ENCODE results near the gene MCF2L. TPM values are rescaled to one million over a fixed set of nuclear protein-coding genes. Genes with fewer than 3 reads are reported as not detected.
"Not testable (repeated sequence)": the region's sequence is repeated elsewhere in the genome, so short reads cannot be mapped to it uniquely, and the experiment has no call there.

The MCF2L gene
- total RNA-seq, 1 donor from 2014 or later, result 5.6 TPM

DNA sequence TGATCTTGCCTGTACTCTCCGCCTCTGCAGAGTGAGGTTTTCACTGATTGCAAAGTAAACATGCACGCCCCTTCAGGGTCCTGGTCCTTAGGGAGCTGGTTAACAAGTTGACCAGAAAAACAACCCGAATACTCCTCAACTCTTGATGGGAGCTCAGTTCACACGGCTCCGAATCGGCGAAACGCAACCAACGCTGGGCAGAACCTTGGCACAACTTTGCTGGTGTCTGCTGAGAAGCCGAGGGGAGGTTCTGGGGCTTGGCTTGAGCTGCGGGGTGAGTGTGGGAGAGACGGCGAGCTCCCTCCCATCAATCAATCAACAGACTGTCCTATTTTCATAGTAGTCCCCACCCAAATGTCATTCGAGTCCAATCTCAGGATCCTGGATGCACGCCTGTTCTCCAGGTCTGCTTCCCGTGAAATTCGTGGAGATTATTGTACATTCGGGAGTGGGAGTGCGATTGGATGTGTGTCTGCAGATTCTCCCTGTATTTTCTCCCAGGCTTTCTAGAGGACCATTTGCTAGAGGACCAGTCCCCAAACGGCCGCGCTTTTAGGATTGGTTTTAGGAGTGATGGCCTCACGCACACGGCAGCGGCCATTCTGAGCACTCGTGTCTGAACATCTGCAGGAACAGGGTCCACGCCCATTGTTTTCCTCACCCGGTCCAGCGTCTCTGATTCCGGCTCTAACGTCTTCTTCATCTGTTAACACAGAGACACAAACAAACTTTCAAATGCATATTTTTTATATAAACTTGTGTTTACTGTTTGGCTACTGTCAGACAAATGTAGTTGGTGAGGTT lies 85.0 kb downstream of the MCF2L start:
- DNase-seq (ENCODE audit: extremely low spot score, unreplicated experiment), result no peak
- H3K4me3 Mint-ChIP-seq (ENCODE audit: unreplicated experiment), result no peak overlapping the region
- TF ChIP-seq, protein P1, sequence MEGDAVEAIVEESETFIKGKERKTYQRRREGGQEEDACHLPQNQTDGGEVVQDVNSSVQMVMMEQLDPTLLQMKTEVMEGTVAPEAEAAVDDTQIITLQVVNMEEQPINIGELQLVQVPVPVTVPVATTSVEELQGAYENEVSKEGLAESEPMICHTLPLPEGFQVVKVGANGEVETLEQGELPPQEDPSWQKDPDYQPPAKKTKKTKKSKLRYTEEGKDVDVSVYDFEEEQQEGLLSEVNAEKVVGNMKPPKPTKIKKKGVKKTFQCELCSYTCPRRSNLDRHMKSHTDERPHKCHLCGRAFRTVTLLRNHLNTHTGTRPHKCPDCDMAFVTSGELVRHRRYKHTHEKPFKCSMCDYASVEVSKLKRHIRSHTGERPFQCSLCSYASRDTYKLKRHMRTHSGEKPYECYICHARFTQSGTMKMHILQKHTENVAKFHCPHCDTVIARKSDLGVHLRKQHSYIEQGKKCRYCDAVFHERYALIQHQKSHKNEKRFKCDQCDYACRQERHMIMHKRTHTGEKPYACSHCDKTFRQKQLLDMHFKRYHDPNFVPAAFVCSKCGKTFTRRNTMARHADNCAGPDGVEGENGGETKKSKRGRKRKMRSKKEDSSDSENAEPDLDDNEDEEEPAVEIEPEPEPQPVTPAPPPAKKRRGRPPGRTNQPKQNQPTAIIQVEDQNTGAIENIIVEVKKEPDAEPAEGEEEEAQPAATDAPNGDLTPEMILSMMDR (IDR thresholded peaks at IDR 0.05), result no peak
- H3K27me3 Mint-ChIP-seq (ENCODE audit: unreplicated experiment), result peaks cover 18% of the 10 kb centered on the region
- H3K4me1 Mint-ChIP-seq (ENCODE audit: unreplicated experiment), result peaks cover 3% of the 10 kb centered on the region
- H3K9me3 Mint-ChIP-seq (ENCODE audit: unreplicated experiment), result no peaks in the 10 kb centered on the region
- no peak overlapping the region for H3K27ac Mint-ChIP-seq (ENCODE audit: unreplicated experiment)
- H3K36me3 Mint-ChIP-seq (ENCODE audit: unreplicated experiment), result no peaks in the 10 kb centered on the region

DNA sequence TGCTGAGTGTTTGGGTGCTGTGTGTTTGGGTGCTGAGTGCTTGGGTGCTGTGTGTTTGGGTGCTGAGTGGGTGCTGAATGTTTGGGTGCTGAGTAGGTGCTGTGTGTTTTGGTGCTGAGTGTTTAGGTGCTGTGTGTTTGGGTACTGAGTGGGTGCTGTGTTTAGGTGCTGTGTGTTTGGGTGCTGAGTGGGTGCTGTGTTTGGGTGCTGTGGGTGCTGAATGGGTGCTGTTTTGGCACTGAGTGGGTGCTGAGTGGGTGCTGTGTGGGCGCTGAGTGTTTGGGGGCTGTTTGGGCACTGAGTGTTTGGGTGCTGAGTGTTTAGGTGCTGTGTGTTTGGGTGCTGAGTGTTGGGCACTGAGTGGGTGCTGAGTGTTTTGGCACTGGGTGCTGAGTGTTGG lies 88.1 kb downstream of the MCF2L start:
- H3K4me1 Mint-ChIP-seq (ENCODE audit: unreplicated experiment), result peaks cover 3% of the 10 kb centered on the region
- peaks cover 15% of the 10 kb centered on the region for H3K27me3 Mint-ChIP-seq (ENCODE audit: unreplicated experiment)
- H3K36me3 Mint-ChIP-seq (ENCODE audit: unreplicated experiment), result no peaks in the 10 kb centered on the region
- no peak for DNase-seq (ENCODE audit: extremely low spot score, unreplicated experiment)
- H3K27ac Mint-ChIP-seq (ENCODE audit: unreplicated experiment), result no peak overlapping the region
- TF ChIP-seq, protein P1 (IDR thresholded peaks at IDR 0.05), result no peak
- no peak overlapping the region for H3K4me3 Mint-ChIP-seq (ENCODE audit: unreplicated experiment)
- H3K9me3 Mint-ChIP-seq (ENCODE audit: unreplicated experiment), result no peaks in the 10 kb centered on the region

DNA sequence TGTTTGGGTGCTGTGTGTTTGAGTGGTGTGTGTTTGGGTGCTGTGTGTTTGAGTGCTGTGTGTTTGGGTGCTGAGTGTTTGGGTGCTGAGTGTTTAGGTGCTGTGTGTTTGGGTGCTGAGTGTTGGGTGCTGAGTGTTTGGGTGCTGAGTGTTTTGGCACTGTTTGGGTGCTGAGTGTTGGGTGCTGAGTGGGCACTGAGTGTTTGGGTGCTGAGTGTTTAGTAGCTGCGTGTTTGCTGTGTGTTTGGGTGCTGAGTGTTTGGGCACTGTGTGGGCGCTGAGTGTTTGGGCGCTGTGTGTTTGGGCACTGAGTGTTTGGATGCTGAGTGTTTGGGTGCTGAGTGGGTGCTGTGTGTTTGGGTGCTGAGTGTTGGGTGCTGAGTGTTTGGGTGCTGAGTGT lies 88.5 kb downstream of the MCF2L start:
- DNase-seq (ENCODE audit: extremely low spot score, unreplicated experiment); H3K27ac Mint-ChIP-seq (ENCODE audit: unreplicated experiment); H3K9me3 Mint-ChIP-seq (ENCODE audit: unreplicated experiment); H3K4me3 Mint-ChIP-seq (ENCODE audit: unreplicated experiment); H3K4me1 Mint-ChIP-seq (ENCODE audit: unreplicated experiment); H3K36me3 Mint-ChIP-seq (ENCODE audit: unreplicated experiment): not testable (repeated sequence)
- peaks cover 11% of the 10 kb centered on the region for H3K27me3 Mint-ChIP-seq (ENCODE audit: unreplicated experiment)

DNA sequence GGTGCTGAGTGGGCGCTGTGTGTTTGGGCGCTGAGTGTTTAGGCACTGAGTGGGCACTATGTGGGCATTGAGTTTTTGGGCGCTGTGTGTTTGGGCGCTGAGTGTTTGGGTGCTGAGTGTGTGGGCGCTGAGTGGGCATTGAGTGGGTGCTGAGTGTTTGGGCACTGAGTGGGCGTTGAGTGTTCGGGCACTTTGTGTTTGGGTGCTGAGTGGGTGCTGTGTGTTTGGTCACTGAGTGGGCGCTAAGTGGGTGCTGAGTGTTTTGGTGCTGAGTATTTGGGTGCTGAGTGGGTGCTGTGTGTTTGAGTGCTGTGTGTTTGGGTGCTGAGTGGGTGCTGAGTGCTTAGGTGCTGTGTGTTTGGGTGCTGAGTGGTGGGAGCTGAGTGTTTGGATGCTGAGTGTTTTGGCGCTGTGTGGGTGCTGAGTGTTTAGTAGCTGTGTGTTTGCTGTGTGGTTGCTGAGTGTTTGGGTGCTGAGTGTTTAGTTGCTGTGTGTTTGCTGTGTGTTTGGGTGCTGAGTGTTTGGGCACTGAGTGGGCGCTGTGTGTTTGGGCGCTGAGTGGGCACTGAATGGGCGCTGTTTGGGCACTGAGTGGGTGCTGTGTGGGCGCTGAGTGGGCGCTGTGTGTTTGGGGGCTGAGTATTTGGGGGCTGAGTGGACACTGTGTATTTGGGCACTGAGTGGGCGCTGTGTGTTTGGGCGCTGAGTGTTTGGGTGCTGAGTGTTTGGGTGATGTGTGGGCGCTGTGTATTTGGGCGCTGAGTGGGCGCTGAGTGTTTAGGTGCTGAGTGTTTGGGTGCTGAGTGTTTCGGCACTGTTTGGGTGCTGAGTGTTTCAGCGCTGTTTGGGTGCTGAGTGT lies 89.3 kb downstream of the MCF2L start:
- H3K27ac Mint-ChIP-seq (ENCODE audit: unreplicated experiment), result no peak overlapping the region
- TF ChIP-seq, protein P1 (IDR thresholded peaks at IDR 0.05), result no peak
- H3K27me3 Mint-ChIP-seq (ENCODE audit: unreplicated experiment), result peaks cover 8% of the 10 kb centered on the region
- H3K4me1 Mint-ChIP-seq (ENCODE audit: unreplicated experiment), result peaks cover 3% of the 10 kb centered on the region
- H3K9me3 Mint-ChIP-seq (ENCODE audit: unreplicated experiment), result no peaks in the 10 kb centered on the region
- no peaks in the 10 kb centered on the region for H3K36me3 Mint-ChIP-seq (ENCODE audit: unreplicated experiment)
- no peak for DNase-seq (ENCODE audit: extremely low spot score, unreplicated experiment)
- H3K4me3 Mint-ChIP-seq (ENCODE audit: unreplicated experiment), result no peak overlapping the region

DNA sequence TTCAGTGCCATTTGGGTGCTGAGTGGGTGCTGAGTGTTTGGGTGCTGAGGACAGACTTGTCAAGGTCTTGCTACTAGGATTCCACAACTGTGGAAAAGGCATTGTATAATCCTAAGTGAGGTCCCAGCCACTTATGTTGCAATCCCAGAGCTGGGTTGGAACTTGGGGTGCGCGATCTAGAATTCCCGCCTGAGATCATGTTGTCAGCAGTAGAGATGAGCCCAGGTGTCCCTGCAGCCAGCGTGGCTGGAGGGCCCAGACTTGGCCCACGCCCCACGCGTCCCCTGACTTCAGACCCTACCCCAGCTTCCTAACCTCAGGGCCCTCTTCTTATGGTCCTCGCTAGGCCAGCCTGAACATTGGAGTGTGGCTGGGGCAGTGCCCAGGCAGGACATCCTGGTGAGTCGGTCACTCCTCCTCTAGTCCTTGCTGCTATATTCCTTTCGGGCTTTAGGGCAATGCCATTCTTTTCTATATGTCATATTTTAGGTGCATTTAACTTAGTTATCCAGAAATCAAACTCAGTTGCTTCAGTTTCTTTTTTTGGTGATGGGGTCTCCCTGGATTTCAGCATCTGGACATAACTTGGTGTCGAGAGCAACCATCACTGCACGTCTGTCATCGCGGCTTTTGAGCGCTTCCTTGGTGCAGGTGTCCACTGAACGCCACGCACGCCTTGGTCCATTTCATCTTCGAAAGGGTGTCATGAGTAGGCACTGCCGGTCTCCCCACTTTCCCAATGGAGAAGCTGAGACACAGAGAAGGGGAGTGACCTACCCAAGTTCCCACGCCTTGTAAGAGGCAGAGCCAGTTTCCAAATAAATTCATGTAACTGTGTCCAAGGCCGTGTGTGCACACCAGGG lies 90.2 kb downstream of the MCF2L start:
- Mint-ChIP-seq H3K36me3 (ENCODE audit: unreplicated experiment) (no peaks in the 10 kb centered on the region), H3K27ac (ENCODE audit: unreplicated experiment) (no peak overlapping the region), H3K4me1 (ENCODE audit: unreplicated experiment) (peaks cover 5% of the 10 kb centered on the region), H3K4me3 (ENCODE audit: unreplicated experiment) (no peak overlapping the region), H3K27me3 (ENCODE audit: unreplicated experiment) (peaks cover 8% of the 10 kb centered on the region), H3K9me3 (ENCODE audit: unreplicated experiment) (no peaks in the 10 kb centered on the region)
- TF ChIP-seq, protein P1 (IDR thresholded peaks at IDR 0.05), result no peak
- DNase-seq (ENCODE audit: extremely low spot score, unreplicated experiment), result no peak

Data from osteocyte (in vitro differentiated cells).